Activated B cell treated with CpG ODN at 0.5 μM for 24 hours (primary cell): ENCODE results near the gene FAM227A. TPM values are rescaled to one million over a fixed set of nuclear protein-coding genes. Genes with fewer than 3 reads are reported as not detected.

Experiments
- ATAC-seq: fragments of 200-7000 bp; cut with Tn5 transposase; one replicate; pipeline ENCODE4 v1.10.0; 2021; ENCODE audit warnings: low read depth, mild to moderate bottlenecking, moderate library complexity
- CTCF ChIA-PET: fragments of 350-600 bp; sonication (Branson Sonifier 250); formaldehyde crosslinking; loops from one replicate; lab custom pipeline; 2021; ENCODE audit warnings: antibody characterized with exemption; lab: Charles Lee
- POLR2A ChIA-PET: fragments of 350-600 bp; sonication (Branson Sonifier 250); formaldehyde crosslinking; loops from one replicate; lab custom pipeline; 2021; ENCODE audit warnings: antibody characterized with exemption; lab: Charles Lee
- DNase-seq: peaks from one replicate; pipeline ENCODE4 v3.0.0; 2022
- H3K27ac Mint-ChIP-seq: one replicate; pipeline ENCODE4 v1.8.0; 2020; ENCODE audit warnings: mixed read lengths
- H3K27me3 Mint-ChIP-seq: one replicate; pipeline ENCODE4 v1.8.0; 2021; ENCODE audit warnings: mixed read lengths
- H3K36me3 Mint-ChIP-seq: one replicate; pipeline ENCODE4 v1.8.0; 2021; ENCODE audit warnings: low read depth, mixed read lengths
- H3K4me1 Mint-ChIP-seq: one replicate; pipeline ENCODE4 v1.8.0; 2021; ENCODE audit warnings: mixed read lengths
- H3K4me3 Mint-ChIP-seq: one replicate; pipeline ENCODE4 v1.8.0; 2020; ENCODE audit warnings: mild to moderate bottlenecking, mixed read lengths
- H3K9me3 Mint-ChIP-seq: one replicate; pipeline ENCODE4 v1.8.0; 2020; ENCODE audit warnings: mixed read lengths
- intact Hi-C: fragments of 100-400 bp; cut with micrococcal nuclease; formaldehyde crosslinking; loops from one replicate; pipeline ENCODE4 v1.15.1; 2024
- total RNA-seq: library from RNA; stranded (reverse); gene quantifications from 2 replicates; pipeline ENCODE4 v1.2.3, GENCODE V29; 2022
- TF ChIP-seq, protein P1 (sequence below): fragments of 200-600 bp; IDR thresholded peaks from one replicate; pipeline ENCODE4 v1.8.0; 2022; ENCODE audit warnings: antibody characterized with exemption, mild to moderate bottlenecking

Gene FAM227A
- total RNA-seq, 1 donor from 2014 or later = 0.20 TPM

DNA sequence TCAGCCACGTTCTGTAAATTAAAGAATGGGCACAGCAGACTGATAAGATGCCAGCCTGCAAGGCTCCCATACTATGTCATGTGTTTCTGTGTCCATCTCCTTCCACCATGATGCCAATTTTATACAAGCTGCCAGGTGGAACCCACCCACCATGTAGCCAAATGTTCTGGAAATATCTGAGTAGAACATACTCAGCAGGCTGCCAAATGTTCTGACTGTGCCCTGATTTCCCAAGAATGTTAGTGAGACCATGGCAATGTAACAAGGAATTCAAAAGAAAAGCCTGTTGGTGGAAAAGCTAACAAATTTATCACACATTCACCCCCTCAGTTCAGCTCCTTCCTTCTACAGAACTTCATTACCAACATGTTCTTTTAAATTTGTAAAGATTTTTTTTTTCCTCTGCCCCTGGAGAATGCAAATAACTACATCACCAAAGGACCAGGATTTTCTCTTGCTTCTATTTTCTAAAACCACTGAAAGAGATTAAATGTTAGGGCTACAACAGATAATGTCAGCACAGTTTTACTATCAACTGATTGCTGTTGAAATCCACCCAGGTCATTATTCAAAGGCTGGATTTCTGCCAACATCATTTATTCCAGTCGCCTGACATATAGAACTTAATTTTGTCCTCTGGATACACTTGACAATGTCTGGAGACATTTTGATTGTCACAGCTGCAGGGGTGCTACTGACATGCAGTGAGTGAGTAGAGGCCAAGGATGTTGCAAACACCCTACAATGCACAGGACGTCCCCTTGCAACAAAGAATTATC lies 89.3 kb downstream of the FAM227A start:
- Mint-ChIP-seq H3K9me3 (no peaks in the 10 kb centered on the region), H3K4me3 (no peak overlapping the region), H3K36me3 (no peaks in the 10 kb centered on the region), H3K4me1 (peaks cover 17% of the 10 kb centered on the region), H3K27ac (no peak overlapping the region), H3K27me3 (no peaks in the 10 kb centered on the region)
- ChIA-PET POLR2A (no interaction called here), CTCF (interaction anchor here (0.9 kb wide), 1 partner anchor 514 kb away, joined by 3 read pairs; no protein-coding TSS in a partner anchor)
- no peak for ATAC-seq
- no peak for DNase-seq
- intact Hi-C loops = no loop called here
- TF ChIP-seq, protein P1, sequence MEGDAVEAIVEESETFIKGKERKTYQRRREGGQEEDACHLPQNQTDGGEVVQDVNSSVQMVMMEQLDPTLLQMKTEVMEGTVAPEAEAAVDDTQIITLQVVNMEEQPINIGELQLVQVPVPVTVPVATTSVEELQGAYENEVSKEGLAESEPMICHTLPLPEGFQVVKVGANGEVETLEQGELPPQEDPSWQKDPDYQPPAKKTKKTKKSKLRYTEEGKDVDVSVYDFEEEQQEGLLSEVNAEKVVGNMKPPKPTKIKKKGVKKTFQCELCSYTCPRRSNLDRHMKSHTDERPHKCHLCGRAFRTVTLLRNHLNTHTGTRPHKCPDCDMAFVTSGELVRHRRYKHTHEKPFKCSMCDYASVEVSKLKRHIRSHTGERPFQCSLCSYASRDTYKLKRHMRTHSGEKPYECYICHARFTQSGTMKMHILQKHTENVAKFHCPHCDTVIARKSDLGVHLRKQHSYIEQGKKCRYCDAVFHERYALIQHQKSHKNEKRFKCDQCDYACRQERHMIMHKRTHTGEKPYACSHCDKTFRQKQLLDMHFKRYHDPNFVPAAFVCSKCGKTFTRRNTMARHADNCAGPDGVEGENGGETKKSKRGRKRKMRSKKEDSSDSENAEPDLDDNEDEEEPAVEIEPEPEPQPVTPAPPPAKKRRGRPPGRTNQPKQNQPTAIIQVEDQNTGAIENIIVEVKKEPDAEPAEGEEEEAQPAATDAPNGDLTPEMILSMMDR = no peak

DNA sequence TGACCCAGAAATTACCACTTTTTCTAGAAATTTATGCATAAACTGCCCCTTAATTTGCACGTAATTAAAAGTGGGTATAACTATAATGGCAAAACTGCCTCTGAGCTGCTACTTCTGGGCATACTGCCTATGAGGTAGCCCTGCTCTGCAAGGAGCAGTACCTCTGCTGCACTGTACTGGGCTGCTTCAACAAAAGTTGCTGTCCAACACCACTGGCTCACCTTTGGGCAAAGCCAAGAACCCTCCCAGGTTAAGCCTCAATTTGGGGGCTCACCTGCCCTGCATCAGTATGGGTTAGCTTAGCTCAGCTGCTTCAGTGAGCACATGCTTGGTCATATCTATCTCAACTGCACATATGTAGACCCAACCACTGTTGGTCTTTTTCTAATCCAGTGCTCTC lies 90.8 kb downstream of the FAM227A start:
- intact Hi-C loops = no loop called here
- ChIA-PET CTCF (no interaction called here), POLR2A (no interaction called here)
- no peak for ATAC-seq
- TF ChIP-seq, protein P1 = no peak
- no peaks in the 10 kb centered on the region for H3K36me3 Mint-ChIP-seq
- H3K27me3 Mint-ChIP-seq = no peaks in the 10 kb centered on the region
- H3K4me3 Mint-ChIP-seq = no peak overlapping the region
- H3K4me1 Mint-ChIP-seq = peaks cover 5% of the 10 kb centered on the region
- DNase-seq = no peak
- no peaks in the 10 kb centered on the region for H3K9me3 Mint-ChIP-seq
- H3K27ac Mint-ChIP-seq = no peak overlapping the region

DNA sequence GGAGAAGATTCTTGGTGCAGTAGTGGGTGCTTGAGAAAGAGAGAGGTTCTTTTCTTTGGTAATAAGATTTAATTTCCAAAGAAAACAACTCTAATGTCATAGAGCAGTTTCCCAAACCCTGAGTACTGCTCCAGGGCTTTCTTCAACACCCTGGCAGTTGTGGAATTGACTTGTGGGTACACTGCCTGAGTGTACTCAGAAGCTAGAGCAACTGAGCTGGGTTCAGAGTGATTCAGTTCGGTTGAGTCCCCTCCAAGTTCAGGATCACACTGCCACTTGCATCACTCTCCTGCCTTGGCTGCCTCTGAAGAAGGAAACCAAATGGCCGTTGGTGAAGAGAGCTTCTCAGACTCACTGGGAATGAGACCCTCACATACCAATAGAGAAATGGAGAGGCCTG lies 91.5 kb downstream of the FAM227A start:
- intact Hi-C loops = no loop called here
- DNase-seq (no peak), ATAC-seq (no peak)
- Mint-ChIP-seq H3K27ac (no peak overlapping the region), H3K4me1 (peaks cover under 1% of the 10 kb centered on the region), H3K27me3 (no peaks in the 10 kb centered on the region), H3K36me3 (no peaks in the 10 kb centered on the region), H3K4me3 (no peak overlapping the region), H3K9me3 (no peaks in the 10 kb centered on the region)
- CTCF ChIA-PET = no interaction called here
- TF ChIP-seq, protein P1 = no peak
- POLR2A ChIA-PET = no interaction called here

DNA sequence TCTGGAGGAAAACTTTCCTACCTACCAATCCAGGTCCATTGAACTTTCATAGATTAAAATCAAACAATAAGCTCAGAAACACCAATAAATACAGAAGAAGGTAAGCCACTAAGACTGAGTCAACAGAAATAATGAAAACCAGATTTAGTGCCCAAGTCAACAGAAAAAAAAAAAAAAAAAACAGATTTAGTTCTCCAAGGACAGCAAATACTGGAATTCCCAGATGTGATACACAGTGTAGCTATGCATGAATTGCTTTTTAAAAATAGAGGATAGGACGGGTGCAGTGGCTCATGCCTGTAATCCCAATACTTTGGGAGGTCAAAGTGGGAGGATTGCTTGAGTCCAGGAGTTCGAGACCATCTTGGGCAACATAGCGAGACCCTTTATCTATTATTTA lies 101.9 kb downstream of the FAM227A start:
- no peak overlapping the region for H3K4me3 Mint-ChIP-seq
- DNase-seq (no peak), ATAC-seq (no peak)
- H3K4me1 Mint-ChIP-seq = peaks cover 8% of the 10 kb centered on the region
- CTCF ChIA-PET = no interaction called here
- POLR2A ChIA-PET = no interaction called here
- TF ChIP-seq, protein P1 = no peak
- intact Hi-C loops = no loop called here
- H3K27me3 Mint-ChIP-seq = no peaks in the 10 kb centered on the region
- H3K36me3 Mint-ChIP-seq = no peaks in the 10 kb centered on the region
- H3K27ac Mint-ChIP-seq = no peak overlapping the region
- H3K9me3 Mint-ChIP-seq = no peaks in the 10 kb centered on the region

DNA sequence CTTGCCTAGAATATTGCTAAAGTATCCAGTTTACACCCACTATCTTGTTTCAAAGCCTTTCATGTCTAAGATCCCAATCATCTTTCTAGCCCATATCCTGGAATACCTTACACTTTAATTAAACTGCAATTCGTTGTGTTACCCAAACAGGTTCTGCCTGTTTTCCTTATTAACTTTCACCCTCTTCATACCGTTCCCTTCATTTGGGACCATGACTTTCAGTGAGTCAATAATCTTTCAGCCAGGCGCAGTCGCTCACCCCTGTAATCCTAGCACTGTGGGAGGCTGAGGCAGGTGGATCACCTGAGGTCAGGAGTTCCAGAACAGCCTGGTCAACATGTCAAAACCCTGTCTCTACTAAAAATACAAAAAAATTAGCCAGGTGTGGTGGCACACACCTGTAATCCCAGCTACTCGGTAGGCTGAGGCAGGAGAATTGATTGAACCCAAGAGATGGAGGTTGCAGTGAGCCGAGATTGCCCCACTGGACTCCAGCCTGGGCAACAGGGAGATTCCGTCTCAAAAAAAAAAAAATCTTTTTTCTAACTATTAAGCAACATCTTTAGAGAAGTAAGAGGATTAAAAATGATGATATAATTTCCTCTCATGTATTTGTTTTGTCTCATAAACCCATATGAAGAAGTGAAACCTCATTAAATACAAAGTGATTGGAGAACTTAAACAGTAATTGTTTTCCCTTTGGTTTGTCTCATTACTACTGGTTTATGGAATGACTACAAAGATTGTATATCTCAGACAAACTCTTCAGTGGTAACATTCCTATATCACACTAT lies 106.9 kb downstream of the FAM227A start:
- H3K4me3 Mint-ChIP-seq = no peak overlapping the region
- intact Hi-C loops = no loop called here
- ATAC-seq (no peak), DNase-seq (no peak)
- peaks cover 14% of the 10 kb centered on the region for H3K4me1 Mint-ChIP-seq
- TF ChIP-seq, protein P1 = no peak
- no peaks in the 10 kb centered on the region for H3K36me3 Mint-ChIP-seq
- ChIA-PET POLR2A (no interaction called here), CTCF (interaction anchor here (1.0 kb wide), 1 partner anchor 23 kb away, joined by 3 read pairs; no protein-coding TSS in a partner anchor)
- no peaks in the 10 kb centered on the region for H3K9me3 Mint-ChIP-seq
- H3K27me3 Mint-ChIP-seq = no peaks in the 10 kb centered on the region
- peak overlapping the region; percentile 15 for H3K27ac Mint-ChIP-seq
